DOHH2 (cell line): ENCODE data around the gene ANKRD39.

ENCODE experiments used
- H3F3A ChIP-seq: fragments of 200-600 bp; sonication (generic), shearing (Covaris generic); 2 replicates; pipeline ENCODE4 v1.6.0; 2016; ENCODE audit warnings: antibody characterized with exemption, mild to moderate bottlenecking; ENCODE audit not compliant: control insufficient read depth, insufficient read depth
- H3K27ac ChIP-seq: fragments of 200-600 bp; sonication (generic); 2 replicates; pipeline ENCODE4 v1.5.1; 2014; ENCODE audit warnings: low read depth, mild to moderate bottlenecking, low read length, moderate library complexity
- H3K27me3 ChIP-seq: fragments of 200-600 bp; sonication (generic); 2 replicates; pipeline ENCODE4 v1.6.1; 2014; ENCODE audit warnings: mild to moderate bottlenecking, low read length, mixed read lengths; ENCODE audit not compliant: control insufficient read depth
- H3K36me3 ChIP-seq: fragments of 200-600 bp; sonication (generic); 2 replicates; pipeline ENCODE4 v1.6.1; 2014; ENCODE audit warnings: mild to moderate bottlenecking, low read length, moderate library complexity, mixed read lengths; ENCODE audit not compliant: control insufficient read depth
- H3K4me1 ChIP-seq: fragments of 200-600 bp; sonication (generic); 2 replicates; pipeline ENCODE4 v1.6.1; 2014; ENCODE audit warnings: mild to moderate bottlenecking, low read length, mixed read lengths; ENCODE audit not compliant: control insufficient read depth
- H3K4me2 ChIP-seq: fragments of 200-600 bp; sonication (generic); 2 replicates; pipeline ENCODE4 v1.6.0; 2014; ENCODE audit warnings: mild to moderate bottlenecking, low read length, moderate library complexity
- H3K4me3 ChIP-seq: fragments of 200-600 bp; sonication (generic); 2 replicates; pipeline ENCODE4 v1.5.1; 2014; ENCODE audit warnings: mild to moderate bottlenecking, low read length, mixed read lengths
- H3K79me2 ChIP-seq: fragments of 200-600 bp; sonication (generic); 2 replicates; pipeline ENCODE4 v1.6.1; 2014; ENCODE audit warnings: mild to moderate bottlenecking, low read length, mixed read lengths; ENCODE audit not compliant: control insufficient read depth
- H3K9me2 ChIP-seq: fragments of 200-600 bp; sonication (generic); replicated peaks from 2 replicates; pipeline ENCODE4 v1.6.1; 2014; ENCODE audit warnings: mild to moderate bottlenecking, low read length, mixed read lengths; ENCODE audit not compliant: control insufficient read depth
- H3K9me3 ChIP-seq: fragments of 200-600 bp; sonication (generic); 2 replicates; pipeline ENCODE4 v1.6.1; 2014; ENCODE audit warnings: antibody characterized with exemption, low read length, mixed read lengths; ENCODE audit not compliant: control insufficient read depth, insufficient read depth
- H4K20me1 ChIP-seq: fragments of 200-600 bp; sonication (generic); 2 replicates; pipeline ENCODE4 v1.6.0; 2014; ENCODE audit warnings: low read depth, mild to moderate bottlenecking, antibody characterized with exemption, low read length, moderate library complexity; ENCODE audit not compliant: control insufficient read depth, insufficient read depth
- CTCF ChIP-seq: fragments of 200-600 bp; sonication (generic); IDR thresholded peaks from one replicate; pipeline ENCODE4 v1.5.1; 2014; ENCODE audit warnings: antibody characterized with exemption, mild to moderate bottlenecking, low read depth, low read length; ENCODE audit not compliant: poor library complexity, severe bottlenecking
- EZH2phosphoT487 ChIP-seq: fragments of 200-600 bp; sonication (generic); IDR thresholded peaks from 2 replicates; pipeline ENCODE4 v1.6.1; 2017; ENCODE audit warnings: borderline replicate concordance, mild to moderate bottlenecking, antibody characterized with exemption, low read length, moderate library complexity, mixed read lengths

Gene ANKRD39

GRCh38 chr2:96893289-96894150 lies 35.7 kb upstream of the ANKRD39 start:
- TF ChIP-seq EZH2phosphoT487 = no peak
- no peak for TF ChIP-seq CTCF
- Histone ChIP-seq H3K36me3 (no peaks in the 10 kb centered on the region), H3K4me1 (no peaks in the 10 kb centered on the region), H3K27me3 (peaks cover 3% of the 10 kb centered on the region; the same call in 1 of the 2 replicates), H3K27ac (no peak overlapping the region), H3K9me3 (no peaks in the 10 kb centered on the region), H3K4me3 (no peak overlapping the region), H3K9me2 (no peaks in the 10 kb centered on the region), H3F3A (no peaks in the 10 kb centered on the region), H3K79me2 (no peaks in the 10 kb centered on the region), H4K20me1 (no peaks in the 10 kb centered on the region), H3K4me2 (no peak overlapping the region)

- Histone ChIP-seq H3F3A (no peaks in the 10 kb centered on the region), H4K20me1 (no peaks in the 10 kb centered on the region), H3K9me2 (no peaks in the 10 kb centered on the region), H3K27me3 (no peaks in the 10 kb centered on the region), H3K4me1 (no peaks in the 10 kb centered on the region), H3K4me2 (no peak overlapping the region), H3K27ac (no peak overlapping the region), H3K36me3 (no peaks in the 10 kb centered on the region), H3K79me2 (no peaks in the 10 kb centered on the region), H3K4me3 (no peak overlapping the region), H3K9me3 (no peaks in the 10 kb centered on the region)
- TF ChIP-seq CTCF (no peak), EZH2phosphoT487 (no peak)
Measured at GRCh38 chr2:96891591-96892333, 33.9 kb upstream of the ANKRD39 start.

DNA sequence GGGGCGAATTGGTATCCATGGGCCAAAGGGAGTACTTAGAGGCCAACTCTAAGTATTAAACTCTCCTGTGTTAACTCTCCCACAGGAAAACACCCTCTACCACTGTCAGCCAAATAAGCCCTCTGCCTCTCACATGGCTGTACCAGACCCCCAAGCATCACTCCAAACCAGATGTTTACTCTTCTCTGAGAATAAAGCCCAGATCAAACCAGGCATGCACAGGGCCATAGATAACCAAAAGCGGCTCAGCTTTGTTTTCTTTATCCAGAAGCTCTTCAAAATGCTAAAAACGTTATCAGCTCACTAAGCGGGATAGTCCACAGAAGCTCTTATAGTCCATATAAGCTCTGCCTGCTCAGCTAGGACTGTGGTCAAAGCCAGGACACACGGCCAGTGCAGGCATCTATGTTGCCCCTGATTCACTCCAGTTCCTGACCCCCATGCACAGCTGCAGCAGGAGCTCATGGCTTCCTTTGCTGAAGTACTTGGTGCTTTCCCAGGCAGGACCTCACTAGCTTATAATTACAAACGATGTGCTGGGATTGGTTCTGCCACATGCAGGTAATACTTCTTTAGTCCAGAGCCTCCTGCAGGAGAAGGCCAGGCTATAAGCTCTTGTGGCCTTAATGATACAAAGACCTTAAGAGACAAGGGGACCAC lies 33.0 kb upstream of the ANKRD39 start:
- H3K27ac ChIP-seq = no peak overlapping the region

More for the DNA sequence above, 33.0 kb upstream of the ANKRD39 start:
- no peaks in the 10 kb centered on the region for H4K20me1 ChIP-seq
- no peaks in the 10 kb centered on the region for H3K4me1 ChIP-seq
- H3F3A ChIP-seq = no peaks in the 10 kb centered on the region
- H3K36me3 ChIP-seq = no peaks in the 10 kb centered on the region
- no peak overlapping the region for H3K4me3 ChIP-seq
- H3K9me3 ChIP-seq = no peaks in the 10 kb centered on the region
- no peak overlapping the region for H3K4me2 ChIP-seq
- no peaks in the 10 kb centered on the region for H3K9me2 ChIP-seq
- TF ChIP-seq EZH2phosphoT487 (no peak), CTCF (no peak)
- no peaks in the 10 kb centered on the region for H3K27me3 ChIP-seq
- H3K79me2 ChIP-seq = no peaks in the 10 kb centered on the region
